Fibroblast of skin of right quadriceps (primary cell): ENCODE results near the gene SYNRG.

Source experiments
- DNase-seq: peaks from one replicate; pipeline ENCODE4 v3.0.0-alpha.2; 2013

SYNRG gene

GRCh38 chr17:37475731-37476420 is 133.3 kb downstream of the SYNRG start:
- no peak for DNase-seq

GRCh38 chr17:37470181-37470580 is 139.0 kb downstream of the SYNRG start:
- no peak for DNase-seq

DNA sequence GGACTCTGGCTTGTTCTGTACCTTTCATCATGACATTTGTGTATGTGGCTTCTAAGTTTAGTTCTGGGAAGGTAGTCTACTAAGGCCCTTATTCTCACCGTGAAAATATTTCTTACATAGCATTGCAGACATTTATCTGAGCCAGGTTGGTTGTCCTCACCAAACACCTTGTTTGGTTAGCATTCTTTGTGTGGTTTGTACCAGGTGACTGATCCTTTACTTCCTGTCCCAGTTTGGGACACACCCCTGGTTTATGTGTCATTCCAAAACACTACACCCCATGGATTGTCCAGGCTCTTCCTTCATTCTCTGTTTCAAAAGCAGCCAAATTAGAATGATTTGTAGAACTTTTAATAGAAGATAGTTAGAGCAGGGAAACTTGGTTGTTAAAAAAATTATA is 142.7 kb downstream of the SYNRG start:
- DNase-seq: no peak

DNA sequence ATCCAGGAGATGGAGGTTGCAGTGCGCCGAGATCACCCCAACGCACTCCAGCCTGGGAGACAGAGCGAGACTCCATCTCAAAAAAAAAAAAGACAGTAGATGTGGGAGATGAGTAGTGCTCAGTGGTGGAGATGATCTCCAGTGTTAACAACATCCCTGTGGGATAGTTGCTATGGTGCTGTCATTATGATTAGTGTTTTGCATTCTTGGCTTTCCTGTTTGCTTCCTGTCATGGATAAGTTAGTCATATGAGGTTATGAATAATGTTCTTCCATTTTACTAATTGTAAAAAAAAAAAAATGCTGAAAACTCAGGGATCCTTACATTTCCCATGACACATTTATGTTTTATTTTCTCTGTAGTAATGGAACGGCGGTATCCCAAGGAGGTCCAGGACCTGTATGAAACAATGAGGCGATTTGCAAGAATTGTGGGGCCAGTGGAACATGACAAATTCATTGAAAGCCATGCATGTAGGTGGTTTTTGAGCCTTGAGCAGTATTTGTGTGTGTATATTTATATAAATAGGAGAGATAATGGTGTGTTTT is 144.1 kb downstream of the SYNRG start:
- peak; percentile 85 for DNase-seq
